ENCODE results near the gene HMGB3.
"Not testable (repeated sequence)": the region's sequence is repeated elsewhere in the genome, so short reads cannot be mapped to it uniquely, and the experiment has no call there.

The HMGB3 gene

GRCh38 chrX:150977411-150978162 is 5.5 kb upstream of the HMGB3 start:
- DNase-seq (ENCODE audit: low read depth): no peak

- no peak for DNase-seq (ENCODE audit: low read depth)
Measured at GRCh38 chrX:150980186-150980585, 2.9 kb upstream of the HMGB3 start.

- no peak for DNase-seq (ENCODE audit: low read depth)
Measured at GRCh38 chrX:150980711-150981110, 2.4 kb upstream of the HMGB3 start.

GRCh38 chrX:150982235-150982787 is 824 bp upstream of the HMGB3 start:
- no peak for DNase-seq (ENCODE audit: low read depth)

- DNase-seq (ENCODE audit: low read depth): no peak
Measured at GRCh38 chrX:150983521-150984168, 510 bp downstream of the HMGB3 start.

GRCh38 chrX:150984169-150984824 is 1.2 kb downstream of the HMGB3 start:
- no peak for DNase-seq (ENCODE audit: low read depth)

GRCh38 chrX:150987687-150988086 is 4.6 kb downstream of the HMGB3 start:
- DNase-seq (ENCODE audit: low read depth): not testable (repeated sequence)

- no peak for DNase-seq (ENCODE audit: low read depth)
Measured at GRCh38 chrX:150989420-150989819, 6.3 kb downstream of the HMGB3 start.

GRCh38 chrX:150990910-150991309 is 7.8 kb downstream of the HMGB3 start:
- DNase-seq (ENCODE audit: low read depth): no peak

- no peak for DNase-seq (ENCODE audit: low read depth)
Measured at GRCh38 chrX:151000861-151001331, 17.8 kb downstream of the HMGB3 start.

- no peak for DNase-seq (ENCODE audit: low read depth)
Measured at GRCh38 chrX:151004085-151004484, 20.9 kb downstream of the HMGB3 start.

GRCh38 chrX:151006410-151007109 is 23.4 kb downstream of the HMGB3 start:
- no peak for DNase-seq (ENCODE audit: low read depth)

- DNase-seq (ENCODE audit: low read depth): no peak
Measured at GRCh38 chrX:151009582-151009981, 26.4 kb downstream of the HMGB3 start.

- DNase-seq (ENCODE audit: low read depth): no peak
Measured at GRCh38 chrX:151013164-151013743, 30.1 kb downstream of the HMGB3 start.

GRCh38 chrX:151015684-151016083 is 32.5 kb downstream of the HMGB3 start:
- DNase-seq (ENCODE audit: low read depth): no peak

- no peak for DNase-seq (ENCODE audit: low read depth)
Measured at GRCh38 chrX:151019856-151020255, 36.7 kb downstream of the HMGB3 start.

GRCh38 chrX:151030845-151031244 is 47.7 kb downstream of the HMGB3 start:
- DNase-seq (ENCODE audit: low read depth): no peak

GRCh38 chrX:151031391-151031975 is 48.3 kb downstream of the HMGB3 start:
- no peak for DNase-seq (ENCODE audit: low read depth)

GRCh38 chrX:151039351-151039750 is 56.2 kb downstream of the HMGB3 start:
- no peak for DNase-seq (ENCODE audit: low read depth)

Data from T-helper 22 cell (primary cell).